HEK293T (cell line): Measurements from ENCODE around the gene HOXC9.

ENCODE experiments used
- ARNT ChIP-seq: fragments of 450-650 bp; IDR thresholded peaks from 2 replicates; pipeline ENCODE4 v1.6.1; 2017; ENCODE audit warnings: mild to moderate bottlenecking
- BHLHE40 ChIP-seq: fragments of 450-650 bp; IDR thresholded peaks from 2 replicates; pipeline ENCODE4 v1.6.1; 2016; ENCODE audit warnings: mild to moderate bottlenecking, moderate library complexity, borderline replicate concordance
- ELF4 ChIP-seq: fragments of 450-650 bp; IDR thresholded peaks from 2 replicates; pipeline ENCODE4 v1.6.1; 2017; ENCODE audit warnings: antibody characterized with exemption
- FOXA1 ChIP-seq: fragments of 450-650 bp; IDR thresholded peaks from 2 replicates; pipeline ENCODE4 v1.6.1; 2016; ENCODE audit warnings: mild to moderate bottlenecking
- FOXM1 ChIP-seq: fragments of 450-650 bp; IDR thresholded peaks from 2 replicates; pipeline ENCODE4 v1.6.1; 2017; ENCODE audit warnings: mild to moderate bottlenecking, borderline replicate concordance
- HDGF ChIP-seq: fragments of 450-650 bp; IDR thresholded peaks from 2 replicates; pipeline ENCODE4 v1.6.1; 2017; ENCODE audit warnings: antibody characterized with exemption, borderline replicate concordance
- LEF1 ChIP-seq: fragments of 450-650 bp; IDR thresholded peaks from 2 replicates; pipeline ENCODE4 v1.6.1; 2017; ENCODE audit warnings: mild to moderate bottlenecking, borderline replicate concordance
- NFRKB ChIP-seq: fragments of 450-650 bp; IDR thresholded peaks from 2 replicates; pipeline ENCODE4 v1.6.1; 2016; ENCODE audit warnings: mild to moderate bottlenecking, moderate library complexity
- SP1 ChIP-seq: fragments of 450-650 bp; IDR thresholded peaks from 2 replicates; pipeline ENCODE4 v1.6.1; 2017
- SUZ12 ChIP-seq: fragments of 450-650 bp; IDR thresholded peaks from 2 replicates; pipeline ENCODE4 v1.6.1; 2016; ENCODE audit warnings: mild to moderate bottlenecking
- TARDBP ChIP-seq: fragments of 450-650 bp; IDR thresholded peaks from 2 replicates; pipeline ENCODE4 v1.6.1; 2016
- TF ChIP-seq, protein P1 (sequence below): fragments of 450-650 bp; IDR thresholded peaks from 2 replicates; pipeline ENCODE4 v1.6.1; 2016

DNA sequence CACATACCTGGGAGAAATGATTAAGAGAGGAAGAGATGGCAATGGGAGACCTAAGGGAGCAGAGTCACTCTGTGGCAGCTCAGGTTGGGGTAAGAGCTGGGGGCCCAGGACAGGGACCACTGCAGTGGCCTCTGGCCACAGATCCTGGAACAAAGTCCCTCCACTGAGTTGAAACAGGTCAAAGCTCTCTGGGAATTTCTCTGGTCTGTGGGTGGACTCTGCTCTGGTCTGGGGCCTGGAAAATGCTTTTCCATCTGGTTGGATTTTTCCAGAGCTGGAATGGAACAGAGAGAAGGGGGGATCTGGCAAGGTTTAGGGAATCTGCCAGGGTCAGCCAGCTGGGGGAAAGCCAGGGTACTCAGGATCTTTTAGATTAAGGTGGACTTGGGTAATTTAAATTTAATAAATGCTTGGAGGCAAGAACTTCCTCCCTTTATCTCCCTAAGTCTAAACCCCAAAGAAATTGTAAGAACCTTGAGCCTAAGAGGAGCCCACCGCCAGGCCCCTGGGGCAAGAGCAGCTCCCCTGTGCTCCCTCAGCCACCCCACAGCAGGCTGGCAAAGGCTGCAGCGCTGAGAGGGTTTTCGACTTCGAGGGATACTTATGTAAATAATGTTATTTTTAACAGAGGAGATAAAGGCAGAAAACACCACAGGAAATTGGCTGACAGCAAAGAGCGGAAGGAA is 11.3 kb upstream of the HOXC9 start:
- TF ChIP-seq BHLHE40 (no peak), FOXM1 (no peak), SP1 (no peak), NFRKB (no peak), ELF4 (no peak), LEF1 (no peak), ARNT (no peak), SUZ12 (no peak), FOXA1 (no peak), TARDBP (no peak), HDGF (no peak)
- TF ChIP-seq, protein P1, sequence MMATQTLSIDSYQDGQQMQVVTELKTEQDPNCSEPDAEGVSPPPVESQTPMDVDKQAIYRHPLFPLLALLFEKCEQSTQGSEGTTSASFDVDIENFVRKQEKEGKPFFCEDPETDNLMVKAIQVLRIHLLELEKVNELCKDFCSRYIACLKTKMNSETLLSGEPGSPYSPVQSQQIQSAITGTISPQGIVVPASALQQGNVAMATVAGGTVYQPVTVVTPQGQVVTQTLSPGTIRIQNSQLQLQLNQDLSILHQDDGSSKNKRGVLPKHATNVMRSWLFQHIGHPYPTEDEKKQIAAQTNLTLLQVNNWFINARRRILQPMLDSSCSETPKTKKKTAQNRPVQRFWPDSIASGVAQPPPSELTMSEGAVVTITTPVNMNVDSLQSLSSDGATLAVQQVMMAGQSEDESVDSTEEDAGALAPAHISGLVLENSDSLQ: no peak
